Ammon's horn (tissue), 1 donor: ENCODE data around the gene GPM6B.

Experiments used
- DNase-seq: peaks from one replicate; pipeline ENCODE4 v3.0.0-alpha.2; 2016; ENCODE audit warnings: low spot score

GPM6B gene, protein sequence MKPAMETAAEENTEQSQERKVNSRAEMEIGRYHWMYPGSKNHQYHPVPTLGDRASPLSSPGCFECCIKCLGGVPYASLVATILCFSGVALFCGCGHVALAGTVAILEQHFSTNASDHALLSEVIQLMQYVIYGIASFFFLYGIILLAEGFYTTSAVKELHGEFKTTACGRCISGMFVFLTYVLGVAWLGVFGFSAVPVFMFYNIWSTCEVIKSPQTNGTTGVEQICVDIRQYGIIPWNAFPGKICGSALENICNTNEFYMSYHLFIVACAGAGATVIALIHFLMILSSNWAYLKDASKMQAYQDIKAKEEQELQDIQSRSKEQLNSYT

DNA sequence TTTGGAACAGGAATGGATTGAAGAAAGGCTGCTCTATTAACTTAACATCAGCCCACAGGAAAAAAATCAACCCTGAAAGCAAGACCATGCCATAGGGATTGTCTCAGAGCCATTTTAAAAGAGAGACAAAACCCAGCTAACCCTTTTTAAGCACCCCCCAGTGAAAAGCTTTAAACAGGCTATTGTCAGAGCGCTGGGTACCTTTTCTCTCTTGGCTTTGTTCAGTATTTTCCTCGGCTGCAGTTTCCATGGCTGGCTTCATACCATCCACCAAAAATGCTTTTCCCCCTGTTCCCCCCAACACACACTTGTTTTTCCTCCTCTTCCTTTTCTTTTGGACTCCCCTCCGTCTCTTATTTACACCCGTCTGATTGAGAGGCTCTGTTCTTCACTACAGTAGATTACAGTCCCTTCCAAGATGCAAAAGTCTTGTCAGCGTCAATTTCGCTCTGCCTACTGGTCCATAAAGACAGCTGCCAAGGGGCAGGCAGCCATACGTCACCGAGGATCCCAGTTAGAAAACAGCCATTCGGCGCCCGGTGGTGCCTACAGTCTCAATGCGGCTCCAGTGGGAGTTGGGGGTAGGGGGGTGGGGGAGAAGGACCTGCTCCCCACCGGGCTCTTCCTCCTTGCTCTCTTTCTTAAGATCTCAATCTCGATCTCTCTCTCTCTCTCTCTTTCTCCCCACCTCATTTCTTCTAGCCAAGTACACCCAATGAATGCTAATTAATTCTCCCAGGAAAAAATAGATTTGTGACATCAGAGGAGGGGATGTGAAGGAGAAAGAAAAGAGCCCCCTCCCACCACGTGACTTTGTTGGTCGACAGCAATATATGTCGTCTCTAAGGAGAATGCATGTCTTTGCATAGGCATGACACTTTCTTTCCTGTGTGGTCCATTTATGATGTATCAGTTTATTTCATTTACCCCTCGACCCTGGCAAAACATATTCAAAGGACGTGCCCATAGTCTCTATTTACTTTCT lies at the start of gene GPM6B:
GPM6B (minus strand) TSS at position 451 of the 985 bp plus-strand sequence; CDS start at position 262, 189 bp downstream.
- peak; percentile 66 for DNase-seq

DNA sequence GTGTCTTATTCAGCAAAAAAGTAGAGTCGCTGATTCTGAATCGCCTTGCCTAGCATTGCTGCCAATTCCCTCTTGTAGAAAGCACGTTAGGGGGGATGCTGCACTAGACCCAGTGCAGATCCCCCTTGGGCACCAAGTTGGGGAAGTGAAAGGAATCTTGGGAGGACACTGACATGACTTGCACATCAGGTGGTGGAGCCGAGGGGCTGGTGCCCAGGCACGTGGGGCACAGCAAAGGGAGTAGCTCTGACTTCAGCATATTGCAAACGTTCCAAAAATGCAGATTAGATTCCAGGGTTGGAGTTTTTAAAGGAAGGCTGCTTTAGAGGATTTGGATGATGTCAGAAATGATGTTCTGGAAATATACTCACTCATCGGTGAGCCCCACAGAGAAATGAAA lies 47.4 kb upstream of the GPM6B start:
- no peak for DNase-seq

DNA sequence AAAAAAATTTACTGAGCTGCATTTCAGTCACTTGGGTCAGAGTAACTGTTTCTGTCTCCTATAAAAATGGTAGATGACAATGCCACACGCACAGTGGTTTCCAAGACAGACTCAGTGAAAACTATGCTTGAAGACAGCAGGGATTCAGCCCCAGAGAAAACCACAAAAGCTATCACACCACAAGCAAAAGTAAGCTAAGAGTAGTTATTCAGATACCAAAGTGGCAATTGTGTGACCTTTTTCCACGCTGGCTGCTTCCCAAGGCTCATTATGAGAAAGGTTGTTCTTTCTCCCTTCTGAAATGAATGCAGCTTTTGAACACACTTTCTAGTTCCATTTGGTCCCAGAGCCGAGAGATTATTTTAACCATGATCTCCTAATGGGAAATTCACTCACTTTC lies 46.4 kb upstream of the GPM6B start:
- DNase-seq, result peak; percentile 35

DNA sequence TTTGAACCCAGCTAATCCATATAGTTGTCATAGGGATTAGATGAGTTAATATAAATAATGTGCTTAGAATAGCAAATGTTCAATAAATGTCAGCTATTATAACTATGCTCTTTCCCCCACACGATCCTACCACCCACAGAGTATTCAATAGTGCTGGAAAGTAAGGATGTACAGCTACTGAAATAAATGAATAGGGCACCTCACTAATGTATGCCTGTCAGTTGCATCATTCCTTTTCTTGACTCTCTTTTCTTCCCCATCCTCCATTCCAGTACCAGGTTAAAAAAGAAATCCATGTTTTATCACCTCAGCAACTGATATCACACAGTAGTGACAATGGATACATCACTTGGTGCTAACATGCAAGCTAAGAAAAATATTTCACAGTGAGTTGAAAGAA lies 42.8 kb upstream of the GPM6B start:
- no peak for DNase-seq

DNA sequence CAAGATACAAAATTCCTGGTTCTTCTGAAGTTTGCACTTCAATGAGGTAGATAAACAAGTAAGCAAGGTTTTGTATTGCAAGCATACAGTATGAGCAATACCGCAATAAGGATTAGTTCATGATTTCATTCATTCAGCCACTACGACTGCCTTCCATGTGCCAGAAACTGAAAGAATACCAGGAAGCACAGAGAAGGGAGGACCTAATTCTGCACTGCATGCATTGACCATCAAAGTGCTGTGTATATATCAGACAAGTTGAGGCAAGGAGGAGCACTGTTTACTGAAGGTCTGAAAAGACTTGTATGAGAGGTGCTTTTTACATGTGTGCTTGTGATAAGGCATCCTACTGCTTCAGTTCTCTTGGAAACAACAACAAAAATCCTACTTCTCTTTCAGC lies 40.9 kb upstream of the GPM6B start:
- no peak for DNase-seq

DNA sequence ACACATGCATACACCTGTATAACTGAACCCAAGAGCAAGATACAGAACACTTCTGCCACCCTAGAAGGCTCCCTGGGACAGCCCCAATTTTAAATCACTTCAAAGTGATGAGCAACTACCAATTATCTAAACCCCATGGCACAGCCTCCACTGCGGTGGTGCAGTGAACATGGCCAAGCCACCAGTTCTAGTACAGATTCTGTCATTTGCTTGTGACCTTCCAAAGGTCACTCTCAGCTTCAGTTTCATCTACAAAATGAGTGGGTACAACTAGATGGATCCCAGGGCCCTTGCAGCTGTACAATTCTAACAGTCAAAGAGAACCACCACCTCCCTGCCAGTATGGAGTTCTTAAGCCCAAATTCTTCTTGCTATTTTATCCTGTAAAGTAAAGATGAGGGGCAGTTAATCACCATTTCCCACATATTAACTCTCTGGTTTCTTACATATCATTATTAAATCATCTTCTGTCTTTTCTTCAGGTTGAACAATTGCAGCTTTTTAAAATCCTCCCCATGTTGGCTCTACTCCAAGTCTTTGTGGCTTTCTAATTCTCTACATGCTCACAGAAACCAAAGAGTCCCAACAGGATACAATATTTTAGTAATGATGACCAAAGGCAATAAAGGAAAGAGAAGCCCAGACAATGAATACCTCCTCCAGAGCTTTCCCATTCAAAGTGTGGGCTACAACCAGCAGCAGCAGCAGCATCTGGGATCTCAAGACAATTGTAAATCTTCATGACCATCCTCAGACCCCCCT lies 39.0 kb upstream of the GPM6B start:
- no peak for DNase-seq

DNA sequence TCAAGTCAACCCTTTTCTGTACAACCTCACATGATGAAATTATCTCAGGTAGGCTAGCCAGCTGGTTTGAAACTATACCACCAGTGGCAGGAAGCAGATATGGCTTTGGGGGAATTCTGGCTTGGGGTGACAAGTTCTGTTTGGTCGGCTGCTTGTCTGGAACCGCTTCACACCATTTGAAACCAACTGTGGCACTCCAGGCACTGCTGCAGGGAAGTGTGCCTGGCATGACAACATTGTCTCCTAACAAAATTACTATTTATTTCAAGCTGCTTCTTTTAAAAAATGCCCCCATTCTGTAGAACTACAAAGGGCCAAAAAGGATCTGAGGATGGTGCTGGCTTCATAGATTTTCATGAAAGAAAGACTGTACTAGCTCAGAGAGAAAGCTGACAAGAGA lies 37.1 kb upstream of the GPM6B start:
- peak; percentile 20 for DNase-seq

DNA sequence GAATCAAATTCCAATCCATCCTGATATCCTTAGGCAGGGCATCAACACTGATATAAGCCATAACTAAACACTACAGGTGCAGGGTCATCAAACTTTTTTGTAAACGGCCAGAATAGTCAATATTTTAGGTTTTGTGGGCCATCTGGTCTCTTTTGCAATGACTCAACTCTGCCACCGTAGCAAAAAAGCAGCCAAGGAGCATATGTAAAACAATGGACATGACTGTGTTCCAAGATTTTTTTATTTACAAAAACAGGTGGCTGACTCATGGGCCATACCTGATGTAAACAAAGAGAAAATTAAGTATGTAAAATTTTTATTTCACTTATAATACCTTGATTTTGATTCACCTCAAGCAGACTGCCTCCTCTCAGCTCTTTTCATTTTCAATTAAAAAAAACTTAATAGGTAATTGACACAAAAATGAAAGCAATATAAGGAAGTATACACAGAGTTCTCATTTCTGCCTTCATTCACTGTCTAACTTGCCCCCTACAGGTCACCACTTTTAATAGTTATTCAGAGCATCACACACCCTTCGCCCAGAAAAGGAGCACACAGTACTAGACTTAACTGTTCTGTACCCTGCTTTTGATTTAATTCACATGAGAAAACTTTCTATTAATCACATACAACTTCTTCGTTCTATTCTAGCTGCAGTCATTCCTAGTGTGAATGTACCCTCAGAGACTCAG lies 35.3 kb upstream of the GPM6B start:
- no peak for DNase-seq

DNA sequence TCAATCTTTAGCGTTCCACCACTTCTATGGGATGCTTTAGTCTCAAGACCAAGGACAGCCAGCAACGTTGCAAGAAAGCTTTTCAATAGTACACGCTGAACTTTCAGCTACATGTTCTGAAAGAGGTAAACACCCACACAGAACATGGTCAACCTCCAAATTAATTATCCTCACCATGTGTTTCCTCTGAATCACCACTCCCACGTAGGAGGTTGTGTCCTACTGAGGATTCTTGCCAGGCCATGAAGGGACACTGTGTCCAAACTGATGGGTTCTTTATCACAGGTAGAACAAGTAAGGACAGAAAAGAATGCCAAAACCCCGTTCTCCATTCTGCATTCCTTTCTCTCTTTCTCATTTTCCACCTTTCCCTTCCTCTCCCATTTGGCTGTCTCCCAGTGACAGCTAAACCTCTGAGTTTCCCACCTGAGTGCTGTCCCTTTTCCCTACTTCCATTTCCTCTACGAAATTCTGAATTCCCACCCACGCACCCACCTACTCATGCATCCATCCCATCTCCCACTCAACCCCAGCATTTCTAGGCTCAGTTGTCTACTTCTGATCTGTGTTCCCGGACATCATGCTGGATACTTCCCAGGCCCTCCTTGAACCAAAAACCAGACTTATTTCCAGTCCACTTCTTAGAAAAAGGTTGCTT lies 29.0 kb upstream of the GPM6B start:
- DNase-seq, result no peak

DNA sequence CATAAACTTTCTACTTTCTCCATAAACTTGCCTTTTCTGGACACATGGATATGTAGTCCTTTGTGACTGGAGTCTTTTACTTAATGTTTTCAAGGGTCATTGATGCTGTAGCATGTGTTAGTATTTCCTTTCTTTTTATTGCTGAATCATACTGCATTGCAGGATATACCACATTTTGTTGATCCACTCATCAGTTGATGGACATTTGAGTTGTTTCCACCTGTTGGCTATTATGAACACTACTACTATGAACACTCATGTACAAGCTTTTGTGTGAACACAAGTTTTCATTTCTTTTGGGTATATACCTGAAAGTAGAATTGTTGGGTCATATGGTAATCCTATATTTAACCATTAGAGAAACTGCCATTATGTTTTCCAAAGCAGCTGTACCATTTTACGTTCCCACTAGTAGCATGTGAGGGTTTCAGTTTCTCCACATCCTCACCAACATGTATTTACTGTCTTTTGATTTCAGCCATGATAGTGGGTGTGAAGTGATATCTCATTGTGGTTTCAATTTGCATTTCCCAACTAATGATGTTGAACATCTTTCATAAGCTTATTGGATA lies 26.3 kb upstream of the GPM6B start:
- no peak for DNase-seq

DNA sequence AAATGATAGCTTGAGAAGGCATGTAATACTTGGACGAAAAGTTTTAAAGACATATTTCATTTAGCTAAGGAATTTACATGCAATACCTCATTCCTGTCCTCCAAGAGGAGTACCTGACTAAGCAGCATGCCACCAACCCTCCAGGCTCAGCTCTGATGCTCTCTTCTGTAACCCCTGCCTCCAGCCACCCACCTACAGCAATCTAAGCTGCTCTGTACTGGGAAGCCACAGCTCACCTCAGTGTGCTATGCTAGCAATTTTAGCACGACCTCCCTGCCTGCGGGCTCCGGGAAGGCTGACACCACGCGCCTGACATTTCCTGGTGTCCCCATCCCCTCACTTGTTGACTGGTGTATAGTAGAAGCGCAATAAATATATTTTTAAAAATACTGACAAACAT lies 23.2 kb upstream of the GPM6B start:
- DNase-seq, result no peak

DNA sequence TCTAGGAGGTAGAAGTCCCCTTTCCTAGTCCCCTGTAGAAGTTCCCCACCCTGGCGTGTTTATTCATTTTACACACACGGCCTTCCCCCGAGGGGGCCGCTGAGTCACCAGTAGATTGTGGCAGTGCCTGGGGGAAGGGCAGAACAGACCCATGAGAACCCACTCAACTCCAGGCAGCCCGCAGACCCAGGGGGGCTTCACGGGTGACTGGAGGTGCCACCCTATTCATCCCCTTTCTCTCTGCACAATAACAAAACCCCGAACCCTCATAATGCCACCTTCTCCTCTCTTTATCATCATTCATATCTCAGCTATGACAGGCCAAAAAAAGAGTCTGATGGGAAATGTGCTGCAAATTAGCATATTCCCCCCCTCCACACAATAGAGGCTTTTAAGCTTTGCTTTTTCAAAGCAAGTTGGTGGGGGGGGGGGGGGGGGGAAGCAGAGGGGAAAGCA lies 20.4 kb upstream of the GPM6B start:
- peak; percentile 61 for DNase-seq

DNA sequence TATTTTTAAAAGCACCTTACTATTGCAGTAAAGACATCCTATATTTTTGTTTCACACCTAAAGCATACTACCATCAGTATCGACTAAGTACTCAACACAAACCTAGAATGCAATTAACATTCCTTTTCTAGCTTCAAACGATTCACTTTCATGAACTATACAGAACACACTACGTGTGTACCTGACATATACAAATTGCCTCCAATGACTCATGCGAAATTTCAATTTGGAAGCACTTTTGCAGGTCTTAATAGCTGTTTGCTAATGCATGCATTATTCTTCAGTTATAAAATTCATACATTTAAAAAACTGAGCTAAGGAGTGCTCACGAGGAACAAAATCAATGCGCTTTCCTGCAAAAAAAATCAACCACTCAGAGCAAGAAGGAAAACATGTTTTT lies 19.7 kb upstream of the GPM6B start:
- no peak for DNase-seq

DNA sequence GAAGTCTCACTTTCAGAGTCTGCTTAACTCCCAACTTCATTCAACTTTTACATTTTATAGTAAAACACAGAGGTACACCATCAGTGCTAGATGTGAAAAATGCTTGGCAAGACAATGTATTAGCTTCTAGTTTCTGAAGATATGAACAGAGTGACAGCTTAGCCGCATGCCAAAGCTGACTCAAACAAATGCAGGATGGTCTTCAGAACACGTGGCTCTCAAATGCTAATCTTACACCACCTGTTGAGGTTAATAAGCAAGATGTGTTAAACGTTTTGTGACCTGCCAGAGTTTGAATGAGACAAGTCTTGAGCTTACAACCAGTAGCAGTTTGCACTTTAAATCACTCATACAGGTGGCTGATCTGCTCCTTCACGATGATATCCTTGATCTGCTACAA lies 18.9 kb upstream of the GPM6B start:
- no peak for DNase-seq

DNA sequence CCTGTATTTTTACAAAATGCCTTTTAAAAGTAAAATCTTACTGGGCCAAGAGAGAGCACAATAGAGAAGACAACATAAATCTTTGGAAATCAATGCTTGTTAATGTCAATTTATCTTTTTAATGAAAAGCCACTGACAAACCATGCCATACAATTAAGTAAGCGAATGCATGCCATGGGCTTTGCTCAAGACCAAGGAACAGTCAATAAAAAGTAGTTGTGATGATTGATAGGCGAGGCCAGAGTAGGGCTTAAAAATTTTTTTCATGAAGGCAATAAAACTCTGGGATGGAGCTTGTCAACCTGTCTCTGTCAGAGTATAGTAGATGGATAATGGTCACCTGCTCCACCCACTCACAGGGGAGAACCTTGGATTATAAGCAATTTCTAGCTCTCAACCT lies 17.5 kb upstream of the GPM6B start:
- no peak for DNase-seq

DNA sequence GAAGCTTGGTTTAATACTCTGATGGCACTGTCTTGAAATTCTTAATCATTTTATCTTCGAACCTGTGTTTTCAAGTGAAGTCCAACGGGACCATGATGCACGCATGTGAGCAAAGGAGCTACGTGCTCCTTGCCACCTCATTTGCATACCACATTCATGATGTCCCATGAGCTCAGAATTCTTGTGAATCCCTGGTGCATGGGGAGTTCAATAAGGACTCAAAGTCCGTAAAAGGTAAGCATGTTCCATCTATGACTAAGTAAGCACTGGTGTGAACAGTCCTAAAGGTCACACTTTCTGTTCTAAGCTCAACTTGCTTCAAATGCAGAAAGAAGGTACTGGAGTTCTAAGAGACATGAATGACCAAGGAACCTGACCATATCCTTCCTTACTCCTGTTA lies 13.1 kb upstream of the GPM6B start:
- no peak for DNase-seq

DNA sequence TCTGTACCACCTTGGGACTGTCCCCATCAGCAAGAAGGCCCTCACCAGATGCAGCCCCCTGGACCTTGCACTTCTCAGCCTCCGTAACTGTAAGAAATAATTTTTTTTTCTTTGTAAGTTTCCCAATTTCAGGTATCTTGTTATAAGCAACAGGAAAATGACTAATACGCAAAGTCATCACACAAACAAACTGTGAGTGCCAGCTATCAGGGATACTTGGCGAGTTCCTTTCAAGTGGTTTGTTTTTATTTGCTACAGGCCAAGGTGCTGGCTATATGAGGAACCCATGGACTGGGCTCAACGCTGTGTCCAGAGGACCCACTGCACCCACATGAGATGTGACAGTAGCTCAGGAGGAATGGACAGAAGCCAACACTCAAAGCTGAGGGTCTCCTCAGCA lies 11.5 kb upstream of the GPM6B start:
- DNase-seq, result no peak

DNA sequence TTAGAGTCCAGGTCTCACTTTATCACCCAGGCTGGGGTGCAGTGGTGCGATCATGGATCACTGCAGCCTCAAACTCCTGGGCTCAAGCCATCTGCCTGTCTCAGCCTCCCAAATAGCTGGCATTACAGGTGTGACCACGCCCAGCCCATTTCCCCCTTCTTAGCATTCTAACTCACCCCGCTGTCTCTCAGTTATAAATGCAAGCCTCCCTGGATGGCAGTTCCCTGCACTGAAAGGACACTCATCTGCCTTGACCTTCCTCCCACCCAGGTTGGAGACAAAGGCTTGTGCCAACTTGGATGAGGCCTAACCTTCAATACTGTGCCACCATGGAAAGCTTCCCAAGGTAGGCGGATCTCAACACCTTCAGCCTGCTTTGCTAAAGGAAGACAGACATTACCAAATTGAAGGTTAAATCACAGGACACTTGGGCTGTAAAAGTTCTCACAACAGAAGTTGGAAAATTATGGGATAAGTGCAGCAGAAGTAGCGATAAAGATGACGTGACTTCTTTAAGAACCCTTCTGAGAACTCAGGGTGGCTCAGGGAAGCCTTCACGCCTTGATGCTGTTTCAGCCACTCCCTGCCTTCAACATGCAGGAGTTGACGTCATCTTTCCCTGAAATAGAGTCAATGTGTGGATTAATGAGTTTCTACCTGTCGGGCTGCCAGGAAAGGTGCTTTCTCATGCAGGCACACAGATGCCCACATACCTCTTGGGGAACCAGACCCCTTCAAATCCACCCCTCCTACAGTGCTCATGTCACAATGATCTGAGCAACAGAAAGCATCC lies 10.6 kb upstream of the GPM6B start:
- no peak for DNase-seq

DNA sequence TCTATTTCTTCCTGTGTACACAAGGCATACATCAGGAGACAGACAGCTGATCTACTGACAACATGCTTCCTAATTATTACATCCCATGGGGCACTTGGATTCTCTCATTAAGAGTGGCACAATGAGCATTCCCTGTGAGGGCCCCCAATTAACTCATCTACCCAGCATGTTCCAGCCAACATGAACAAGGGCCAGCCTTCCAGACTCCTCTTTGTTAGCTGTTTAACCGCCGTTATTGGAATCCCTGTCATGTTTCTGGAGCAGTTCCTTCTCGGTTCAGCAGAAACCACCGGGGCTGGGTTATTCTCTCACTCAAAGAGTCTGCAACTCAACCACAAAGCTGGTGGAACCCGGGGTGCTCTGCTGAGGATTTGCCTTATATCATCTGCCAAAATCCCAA lies 9.9 kb upstream of the GPM6B start:
- peak; percentile 38 for DNase-seq

DNA sequence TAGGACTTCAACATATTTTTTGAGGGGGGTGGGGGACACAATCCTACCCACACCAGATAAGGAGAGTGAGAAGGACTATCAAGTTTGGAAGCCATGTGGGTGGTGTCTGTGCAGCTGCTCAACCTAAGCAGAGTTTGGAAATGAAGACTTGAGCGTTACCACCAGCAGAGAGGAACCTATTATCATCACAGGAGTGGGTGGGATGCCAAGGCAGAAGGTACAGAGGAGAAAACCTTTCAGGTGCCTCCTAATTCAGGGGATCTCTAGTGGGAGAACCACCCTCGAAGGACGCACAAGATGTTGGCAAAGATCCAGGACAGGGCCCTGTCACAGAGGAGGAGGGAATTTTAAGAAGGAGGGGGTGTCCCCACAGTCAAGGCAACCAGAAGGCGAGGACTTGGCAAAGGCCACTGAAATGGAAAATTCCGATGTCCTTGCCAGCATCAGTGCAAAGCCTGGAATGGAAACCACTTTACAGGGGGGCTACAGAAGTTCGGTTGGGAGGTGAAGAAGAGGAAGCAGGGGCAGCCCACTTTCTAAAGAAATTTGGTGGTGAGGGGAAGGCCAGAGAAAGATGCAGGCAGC lies 8.4 kb upstream of the GPM6B start:
- peak; percentile 33 for DNase-seq
